GM23338 (cell line): Measurements from ENCODE around the gene CENPO. TPM values are rescaled to one million over a fixed set of nuclear protein-coding genes. Genes with fewer than 3 reads are reported as not detected.

ENCODE experiments used
- ATAC-seq: fragments of 200-7000 bp; cut with Tn5 transposase; 3 replicates; pipeline ENCODE4 v1.9.1; 2020
- DNase-seq: peaks from one replicate; pipeline ENCODE4 v3.0.0-alpha.2; 2015; ENCODE audit warnings: low spot score
- H2AFZ ChIP-seq: fragments of 200-600 bp; sonication (generic); 2 replicates; pipeline ENCODE4 v1.8.0; 2016; ENCODE audit warnings: antibody characterized with exemption, mild to moderate bottlenecking, moderate library complexity
- H3F3A ChIP-seq: fragments of 200-600 bp; sonication (generic); replicated peaks from 2 replicates; pipeline ENCODE4 v1.8.0; 2017; ENCODE audit warnings: antibody characterized with exemption, mixed run types, low read depth
- H3K27ac ChIP-seq: fragments of 200-600 bp; sonication (generic); 2 replicates; pipeline ENCODE4 v1.6.1; 2016; ENCODE audit warnings: low read depth
- H3K27me3 ChIP-seq: fragments of 200-600 bp; sonication (generic); 2 replicates; pipeline ENCODE4 v1.8.0; 2016; ENCODE audit warnings: mild to moderate bottlenecking, mixed run types, moderate library complexity; ENCODE audit not compliant: insufficient read depth
- H3K36me3 ChIP-seq: fragments of 200-600 bp; sonication (generic); 2 replicates; pipeline ENCODE4 v1.8.0; 2016; ENCODE audit warnings: mild to moderate bottlenecking; ENCODE audit not compliant: insufficient read depth
- H3K4me1 ChIP-seq: fragments of 200-600 bp; sonication (generic); 2 replicates; pipeline ENCODE4 v1.8.0; 2016; ENCODE audit warnings: mild to moderate bottlenecking, moderate library complexity; ENCODE audit not compliant: insufficient read depth
- H3K4me2 ChIP-seq: fragments of 200-600 bp; sonication (generic); 2 replicates; pipeline ENCODE4 v1.7.1; 2017; ENCODE audit warnings: mixed run types
- H3K4me3 ChIP-seq: fragments of 200-600 bp; sonication (generic); 2 replicates; pipeline ENCODE4 v1.6.1; 2016; ENCODE audit warnings: mixed run types
- H3K79me2 ChIP-seq: fragments of 200-600 bp; sonication (generic); replicated peaks from 2 replicates; pipeline ENCODE4 v1.8.0; 2017; ENCODE audit warnings: mild to moderate bottlenecking; ENCODE audit not compliant: insufficient read depth
- H3K9me2 ChIP-seq: fragments of 200-600 bp; sonication (generic); 2 replicates; pipeline ENCODE4 v1.8.0; 2017; ENCODE audit not compliant: insufficient read depth
- H4K20me1 ChIP-seq: fragments of 200-600 bp; sonication (generic); replicated peaks from 2 replicates; pipeline ENCODE4 v1.8.0; 2017; ENCODE audit warnings: mild to moderate bottlenecking; ENCODE audit not compliant: insufficient read depth
- H3K27ac Mint-ChIP-seq: 2 replicates; pipeline ENCODE4 v1.8.0; 2020; ENCODE audit warnings: inconsistent platforms, mild to moderate bottlenecking, moderate library complexity, mixed read lengths
- H3K27me3 Mint-ChIP-seq: 3 replicates; pipeline ENCODE4 v1.8.0; 2022; ENCODE audit warnings: low read depth, mild to moderate bottlenecking, moderate library complexity, mixed read lengths, inconsistent platforms; ENCODE audit not compliant: insufficient read depth, poor library complexity
- H3K36me3 Mint-ChIP-seq: 3 replicates; pipeline ENCODE4 v1.8.0; 2021; ENCODE audit warnings: low read depth, mild to moderate bottlenecking, inconsistent platforms, moderate library complexity, mixed read lengths
- H3K4me1 Mint-ChIP-seq: 3 replicates; pipeline ENCODE4 v1.8.0; 2020; ENCODE audit warnings: mild to moderate bottlenecking, inconsistent platforms, mixed read lengths
- H3K4me3 Mint-ChIP-seq: 3 replicates; pipeline ENCODE4 v1.8.0; 2021; ENCODE audit warnings: moderate library complexity, mild to moderate bottlenecking, inconsistent platforms, mixed read lengths
- H3K9me3 Mint-ChIP-seq: 3 replicates; pipeline ENCODE4 v1.8.0; 2020; ENCODE audit warnings: moderate library complexity, mild to moderate bottlenecking, inconsistent platforms, mixed read lengths
- EZH2phosphoT487 ChIP-seq: fragments of 200-600 bp; sonication (generic); IDR thresholded peaks from one replicate; pipeline ENCODE4 v1.8.1; 2018; ENCODE audit warnings: antibody characterized with exemption; ENCODE audit not compliant: unreplicated experiment
- JUNB ChIP-seq: IDR thresholded peaks from one replicate; pipeline ENCODE4 v1.6.1; 2016; ENCODE audit warnings: antibody characterized with exemption; ENCODE audit not compliant: unreplicated experiment
- polyA plus RNA-seq: library from polyadenylated mRNA; unstranded; fragments of >200 nt; fragmentation: Nextera tagmentation; extraction: Ambion mirVana; gene quantifications from 2 replicates; pipeline ENCODE4 v1.2.1, GENCODE V29; 2016
- total RNA-seq: library from RNA; depleted of rRNA; stranded (reverse); fragments of >200 nt; shearing (Covaris generic); gene quantifications from 2 replicates; pipeline ENCODE4 v1.2.3, GENCODE V29; 2014
- TF ChIP-seq, protein P1 (sequence below): IDR thresholded peaks from one replicate; pipeline ENCODE4 v1.6.1; 2018; ENCODE audit warnings: antibody characterized with exemption; ENCODE audit not compliant: unreplicated experiment
- TF ChIP-seq, protein P2 (sequence below): fragments of 250-450 bp; sonication (Bioruptor Pico); IDR thresholded peaks from 2 replicates; pipeline ENCODE4 v1.5.0; 2020; ENCODE audit warnings: mild to moderate bottlenecking, moderate library complexity
- TF ChIP-seq, protein P3 (sequence below), 2 experiments: fragments of 200-600 bp in 1 of 2; sonication (generic) in 1 of 2; conservative IDR thresholded peaks; 2 replicates each; pipeline versions ENCODE4 v1.5.1 to v1.6.1; 2016 to 2017; ENCODE audit warnings: antibody characterized with exemption in 2 of 2, low read depth in 2 of 2, mild to moderate bottlenecking in 2 of 2, moderate library complexity in 1 of 2

Gene CENPO
- total and polyA plus RNA-seq, 2 experiments from 2014 or later, result 27.0 to 44.7 TPM

DNA sequence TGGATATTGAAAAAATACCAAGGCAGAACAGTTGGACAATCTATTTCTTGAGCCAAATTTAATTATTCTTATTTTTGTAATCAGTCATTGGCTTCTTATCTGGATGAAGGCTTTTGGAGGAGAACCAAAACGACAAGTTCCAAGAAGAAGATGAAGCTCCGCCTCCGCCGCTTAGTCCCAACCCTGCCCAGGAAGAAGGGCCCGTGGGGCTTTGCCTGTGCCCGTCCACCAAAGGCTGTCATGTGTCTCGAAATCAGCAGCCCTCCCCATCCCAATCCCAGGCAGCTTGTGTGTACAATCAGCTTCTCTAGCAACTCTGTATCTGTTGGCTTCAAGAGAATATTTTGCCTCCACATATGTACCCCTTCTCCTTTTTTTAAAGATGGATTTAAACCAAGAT is 24.6 kb upstream of the CENPO start:
- no peaks in the 10 kb centered on the region for H3K4me1 ChIP-seq
- H3K36me3 ChIP-seq, result no peaks in the 10 kb centered on the region
- peaks cover 3% of the 10 kb centered on the region for H3K27me3 Mint-ChIP-seq
- peaks cover 6% of the 10 kb centered on the region for H3K4me1 Mint-ChIP-seq
- H3K4me3 ChIP-seq, result no peak overlapping the region
- peak; percentile 44 for DNase-seq
- no peak overlapping the region for H3K27ac ChIP-seq
- H2AFZ ChIP-seq, result no peak overlapping the region
- H4K20me1 ChIP-seq, result no peaks in the 10 kb centered on the region
- H3K27ac Mint-ChIP-seq, result no peak overlapping the region
- H3K79me2 ChIP-seq, result no peaks in the 10 kb centered on the region
- peaks cover 3% of the 10 kb centered on the region; the same call in 1 of the 3 replicates for H3K36me3 Mint-ChIP-seq
- H3K4me3 Mint-ChIP-seq, result no peak overlapping the region
- peak; percentile 45; the same call in 2 of the 3 replicates for ATAC-seq
- H3K4me2 ChIP-seq, result no peak overlapping the region
- no peaks in the 10 kb centered on the region for H3K27me3 ChIP-seq
- TF ChIP-seq, protein P1, sequence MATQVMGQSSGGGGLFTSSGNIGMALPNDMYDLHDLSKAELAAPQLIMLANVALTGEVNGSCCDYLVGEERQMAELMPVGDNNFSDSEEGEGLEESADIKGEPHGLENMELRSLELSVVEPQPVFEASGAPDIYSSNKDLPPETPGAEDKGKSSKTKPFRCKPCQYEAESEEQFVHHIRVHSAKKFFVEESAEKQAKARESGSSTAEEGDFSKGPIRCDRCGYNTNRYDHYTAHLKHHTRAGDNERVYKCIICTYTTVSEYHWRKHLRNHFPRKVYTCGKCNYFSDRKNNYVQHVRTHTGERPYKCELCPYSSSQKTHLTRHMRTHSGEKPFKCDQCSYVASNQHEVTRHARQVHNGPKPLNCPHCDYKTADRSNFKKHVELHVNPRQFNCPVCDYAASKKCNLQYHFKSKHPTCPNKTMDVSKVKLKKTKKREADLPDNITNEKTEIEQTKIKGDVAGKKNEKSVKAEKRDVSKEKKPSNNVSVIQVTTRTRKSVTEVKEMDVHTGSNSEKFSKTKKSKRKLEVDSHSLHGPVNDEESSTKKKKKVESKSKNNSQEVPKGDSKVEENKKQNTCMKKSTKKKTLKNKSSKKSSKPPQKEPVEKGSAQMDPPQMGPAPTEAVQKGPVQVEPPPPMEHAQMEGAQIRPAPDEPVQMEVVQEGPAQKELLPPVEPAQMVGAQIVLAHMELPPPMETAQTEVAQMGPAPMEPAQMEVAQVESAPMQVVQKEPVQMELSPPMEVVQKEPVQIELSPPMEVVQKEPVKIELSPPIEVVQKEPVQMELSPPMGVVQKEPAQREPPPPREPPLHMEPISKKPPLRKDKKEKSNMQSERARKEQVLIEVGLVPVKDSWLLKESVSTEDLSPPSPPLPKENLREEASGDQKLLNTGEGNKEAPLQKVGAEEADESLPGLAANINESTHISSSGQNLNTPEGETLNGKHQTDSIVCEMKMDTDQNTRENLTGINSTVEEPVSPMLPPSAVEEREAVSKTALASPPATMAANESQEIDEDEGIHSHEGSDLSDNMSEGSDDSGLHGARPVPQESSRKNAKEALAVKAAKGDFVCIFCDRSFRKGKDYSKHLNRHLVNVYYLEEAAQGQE, result no peak
- peaks cover 2% of the 10 kb centered on the region; the same call in 1 of the 3 replicates for H3K9me3 Mint-ChIP-seq
- H3K9me2 ChIP-seq, result peaks cover 7% of the 10 kb centered on the region; the same call in 1 of the 2 replicates
- no peaks in the 10 kb centered on the region for H3F3A ChIP-seq

- Mint-ChIP-seq H3K4me1 (peaks cover 9% of the 10 kb centered on the region), H3K27ac (no peak overlapping the region), H3K9me3 (peaks cover 2% of the 10 kb centered on the region; the same call in 1 of the 3 replicates), H3K36me3 (peaks cover 3% of the 10 kb centered on the region; the same call in 1 of the 3 replicates), H3K27me3 (peaks cover 2% of the 10 kb centered on the region), H3K4me3 (no peak overlapping the region)
- no peaks in the 10 kb centered on the region for H3K79me2 ChIP-seq
- no peak overlapping the region for H3K4me2 ChIP-seq
- no peaks in the 10 kb centered on the region for H3K36me3 ChIP-seq
- H3K9me2 ChIP-seq, result peaks cover 7% of the 10 kb centered on the region; the same call in 1 of the 2 replicates
- H3K27me3 ChIP-seq, result no peaks in the 10 kb centered on the region
- H3F3A ChIP-seq, result no peaks in the 10 kb centered on the region
- H3K4me1 ChIP-seq, result no peaks in the 10 kb centered on the region
- no peak overlapping the region for H3K27ac ChIP-seq
- H2AFZ ChIP-seq, result no peak overlapping the region
- no peaks in the 10 kb centered on the region for H4K20me1 ChIP-seq
- H3K4me3 ChIP-seq, result no peak overlapping the region
- ATAC-seq (no peak), DNase-seq (no peak)
- TF ChIP-seq, protein P1, result no peak
- no peak for TF ChIP-seq EZH2phosphoT487
- no peak for TF ChIP-seq JUNB
- TF ChIP-seq, protein P2, sequence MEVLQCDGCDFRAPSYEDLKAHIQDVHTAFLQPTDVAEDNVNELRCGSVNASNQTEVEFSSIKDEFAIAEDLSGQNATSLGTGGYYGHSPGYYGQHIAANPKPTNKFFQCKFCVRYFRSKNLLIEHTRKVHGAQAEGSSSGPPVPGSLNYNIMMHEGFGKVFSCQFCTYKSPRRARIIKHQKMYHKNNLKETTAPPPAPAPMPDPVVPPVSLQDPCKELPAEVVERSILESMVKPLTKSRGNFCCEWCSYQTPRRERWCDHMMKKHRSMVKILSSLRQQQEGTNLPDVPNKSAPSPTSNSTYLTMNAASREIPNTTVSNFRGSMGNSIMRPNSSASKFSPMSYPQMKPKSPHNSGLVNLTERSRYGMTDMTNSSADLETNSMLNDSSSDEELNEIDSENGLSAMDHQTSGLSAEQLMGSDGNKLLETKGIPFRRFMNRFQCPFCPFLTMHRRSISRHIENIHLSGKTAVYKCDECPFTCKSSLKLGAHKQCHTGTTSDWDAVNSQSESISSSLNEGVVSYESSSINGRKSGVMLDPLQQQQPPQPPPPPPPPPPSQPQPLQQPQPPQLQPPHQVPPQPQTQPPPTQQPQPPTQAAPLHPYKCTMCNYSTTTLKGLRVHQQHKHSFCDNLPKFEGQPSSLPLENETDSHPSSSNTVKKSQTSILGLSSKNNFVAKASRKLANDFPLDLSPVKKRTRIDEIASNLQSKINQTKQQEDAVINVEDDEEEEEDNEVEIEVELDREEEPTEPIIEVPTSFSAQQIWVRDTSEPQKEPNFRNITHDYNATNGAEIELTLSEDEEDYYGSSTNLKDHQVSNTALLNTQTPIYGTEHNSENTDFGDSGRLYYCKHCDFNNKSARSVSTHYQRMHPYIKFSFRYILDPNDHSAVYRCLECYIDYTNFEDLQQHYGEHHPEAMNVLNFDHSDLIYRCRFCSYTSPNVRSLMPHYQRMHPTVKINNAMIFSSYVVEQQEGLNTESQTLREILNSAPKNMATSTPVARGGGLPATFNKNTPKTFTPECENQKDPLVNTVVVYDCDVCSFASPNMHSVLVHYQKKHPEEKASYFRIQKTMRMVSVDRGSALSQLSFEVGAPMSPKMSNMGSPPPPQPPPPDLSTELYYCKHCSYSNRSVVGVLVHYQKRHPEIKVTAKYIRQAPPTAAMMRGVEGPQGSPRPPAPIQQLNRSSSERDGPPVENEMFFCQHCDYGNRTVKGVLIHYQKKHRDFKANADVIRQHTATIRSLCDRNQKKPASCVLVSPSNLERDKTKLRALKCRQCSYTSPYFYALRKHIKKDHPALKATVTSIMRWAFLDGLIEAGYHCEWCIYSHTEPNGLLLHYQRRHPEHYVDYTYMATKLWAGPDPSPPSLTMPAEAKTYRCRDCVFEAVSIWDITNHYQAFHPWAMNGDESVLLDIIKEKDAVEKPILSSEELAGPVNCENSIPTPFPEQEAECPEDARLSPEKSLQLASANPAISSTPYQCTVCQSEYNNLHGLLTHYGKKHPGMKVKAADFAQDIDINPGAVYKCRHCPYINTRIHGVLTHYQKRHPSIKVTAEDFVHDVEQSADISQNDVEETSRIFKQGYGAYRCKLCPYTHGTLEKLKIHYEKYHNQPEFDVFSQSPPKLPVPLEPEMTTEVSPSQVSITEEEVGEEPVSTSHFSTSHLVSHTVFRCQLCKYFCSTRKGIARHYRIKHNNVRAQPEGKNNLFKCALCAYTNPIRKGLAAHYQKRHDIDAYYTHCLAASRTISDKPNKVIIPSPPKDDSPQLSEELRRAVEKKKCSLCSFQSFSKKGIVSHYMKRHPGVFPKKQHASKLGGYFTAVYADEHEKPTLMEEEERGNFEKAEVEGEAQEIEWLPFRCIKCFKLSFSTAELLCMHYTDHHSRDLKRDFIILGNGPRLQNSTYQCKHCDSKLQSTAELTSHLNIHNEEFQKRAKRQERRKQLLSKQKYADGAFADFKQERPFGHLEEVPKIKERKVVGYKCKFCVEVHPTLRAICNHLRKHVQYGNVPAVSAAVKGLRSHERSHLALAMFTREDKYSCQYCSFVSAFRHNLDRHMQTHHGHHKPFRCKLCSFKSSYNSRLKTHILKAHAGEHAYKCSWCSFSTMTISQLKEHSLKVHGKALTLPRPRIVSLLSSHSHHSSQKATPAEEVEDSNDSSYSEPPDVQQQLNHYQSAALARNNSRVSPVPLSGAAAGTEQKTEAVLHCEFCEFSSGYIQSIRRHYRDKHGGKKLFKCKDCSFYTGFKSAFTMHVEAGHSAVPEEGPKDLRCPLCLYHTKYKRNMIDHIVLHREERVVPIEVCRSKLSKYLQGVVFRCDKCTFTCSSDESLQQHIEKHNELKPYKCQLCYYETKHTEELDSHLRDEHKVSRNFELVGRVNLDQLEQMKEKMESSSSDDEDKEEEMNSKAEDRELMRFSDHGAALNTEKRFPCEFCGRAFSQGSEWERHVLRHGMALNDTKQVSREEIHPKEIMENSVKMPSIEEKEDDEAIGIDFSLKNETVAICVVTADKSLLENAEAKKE (CRISPR knock-in tag), result no peak
- TF ChIP-seq, protein P3, sequence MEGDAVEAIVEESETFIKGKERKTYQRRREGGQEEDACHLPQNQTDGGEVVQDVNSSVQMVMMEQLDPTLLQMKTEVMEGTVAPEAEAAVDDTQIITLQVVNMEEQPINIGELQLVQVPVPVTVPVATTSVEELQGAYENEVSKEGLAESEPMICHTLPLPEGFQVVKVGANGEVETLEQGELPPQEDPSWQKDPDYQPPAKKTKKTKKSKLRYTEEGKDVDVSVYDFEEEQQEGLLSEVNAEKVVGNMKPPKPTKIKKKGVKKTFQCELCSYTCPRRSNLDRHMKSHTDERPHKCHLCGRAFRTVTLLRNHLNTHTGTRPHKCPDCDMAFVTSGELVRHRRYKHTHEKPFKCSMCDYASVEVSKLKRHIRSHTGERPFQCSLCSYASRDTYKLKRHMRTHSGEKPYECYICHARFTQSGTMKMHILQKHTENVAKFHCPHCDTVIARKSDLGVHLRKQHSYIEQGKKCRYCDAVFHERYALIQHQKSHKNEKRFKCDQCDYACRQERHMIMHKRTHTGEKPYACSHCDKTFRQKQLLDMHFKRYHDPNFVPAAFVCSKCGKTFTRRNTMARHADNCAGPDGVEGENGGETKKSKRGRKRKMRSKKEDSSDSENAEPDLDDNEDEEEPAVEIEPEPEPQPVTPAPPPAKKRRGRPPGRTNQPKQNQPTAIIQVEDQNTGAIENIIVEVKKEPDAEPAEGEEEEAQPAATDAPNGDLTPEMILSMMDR (conservative IDR thresholded peaks at IDR 0.05; ENCODE audit: low read depth in 2 of 2), result no peak
These were observed 22.2 kb upstream of the CENPO start for GRCh38 chr2:24771061-24771460.
